Measurements from ENCODE around the gene BLOC1S3.

DNA sequence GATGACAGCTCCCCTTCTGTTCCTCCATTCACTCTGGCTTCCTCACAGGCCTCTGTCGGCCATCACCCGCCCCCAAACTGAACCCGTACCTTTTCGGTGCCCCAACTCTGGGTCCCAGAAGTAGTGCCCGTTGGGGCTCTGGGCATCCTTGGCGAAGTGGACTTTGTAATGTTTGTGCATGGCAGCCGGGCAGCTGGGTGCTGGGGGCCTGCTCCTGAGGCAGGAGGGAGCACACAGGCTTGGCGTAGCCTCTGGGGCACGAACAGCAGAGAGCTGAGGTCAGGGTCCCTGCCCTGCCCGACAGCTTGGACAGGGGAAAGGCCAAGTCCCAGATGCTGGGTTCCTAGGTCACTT lies 18.6 kb upstream of the BLOC1S3 start:
- TF ChIP-seq CTCF (conservative IDR thresholded peaks at IDR 0.05; ENCODE audit: low read depth, low read length) = no peak
- TF ChIP-seq EZH2 (IDR thresholded peaks at IDR 0.05; ENCODE audit: low read length, unreplicated experiment) = no peak
- no peak for TF ChIP-seq EZH2phosphoT487 (IDR thresholded peaks at IDR 0.05; ENCODE audit: borderline replicate concordance, low read length)
